Choroid plexus epithelial cell (primary cell): ENCODE measurements around the gene C14orf132.
"Not testable (repeated sequence)": the region's sequence is repeated elsewhere in the genome, so short reads cannot be mapped to it uniquely, and the experiment has no call there.

ENCODE experiments used
- DNase-seq: peaks from one replicate; pipeline ENCODE4 v3.0.0-alpha.2; 2010; ENCODE audit warnings: low read depth
- H3K4me3 ChIP-seq: 2 replicates; pipeline ENCODE4 v1.5.1; 2011; ENCODE audit warnings: low read depth, mild to moderate bottlenecking, control low read depth, low read length, moderate library complexity
- CTCF ChIP-seq: conservative IDR thresholded peaks from 2 replicates; pipeline ENCODE4 v1.5.1; 2011; ENCODE audit warnings: low read depth, mild to moderate bottlenecking, control low read depth, inconsistent platforms, low read length, moderate library complexity

C14orf132 gene

DNA sequence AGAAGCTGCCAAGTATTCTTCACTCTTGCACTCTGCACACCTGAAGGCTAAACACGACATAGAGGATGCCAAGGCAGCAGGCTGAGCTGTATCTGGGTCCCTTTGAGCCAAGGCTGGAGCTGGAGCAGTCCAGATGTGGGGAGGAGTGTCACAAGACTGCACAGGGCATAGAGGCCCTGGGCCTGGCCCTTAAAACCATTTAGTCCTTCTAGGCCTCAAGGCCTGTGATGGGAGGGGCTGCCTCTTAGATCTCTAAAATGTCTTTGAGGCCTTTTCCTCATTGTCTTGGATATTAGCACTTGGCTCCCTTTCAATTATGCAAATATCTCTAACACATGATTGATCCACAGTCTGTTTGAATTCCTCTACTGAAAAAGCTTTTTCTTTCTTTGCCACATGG is 28.0 kb upstream of the C14orf132 start:
- no peak for TF ChIP-seq CTCF
- no peak overlapping the region for H3K4me3 ChIP-seq
- no peak for DNase-seq

DNA sequence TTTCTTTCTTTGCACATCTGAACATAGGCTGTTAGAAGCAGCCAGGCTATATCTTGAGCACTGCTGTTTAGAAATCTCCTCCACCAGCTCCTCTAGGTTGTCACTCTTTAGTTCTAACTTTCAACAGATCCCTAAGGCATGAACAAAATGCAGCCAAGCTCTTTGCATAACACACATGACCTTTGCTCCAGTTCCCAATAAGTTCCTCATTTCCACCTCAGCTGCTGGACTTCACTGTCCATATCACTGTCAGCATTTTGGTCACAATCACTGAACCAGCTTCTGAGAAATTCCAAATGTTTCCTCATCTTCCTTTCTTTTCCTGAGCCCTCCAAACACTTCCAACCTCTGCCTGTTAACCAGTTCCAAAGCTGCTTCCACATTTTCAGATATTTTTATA is 27.6 kb upstream of the C14orf132 start:
- no peak for DNase-seq
- no peak overlapping the region for H3K4me3 ChIP-seq
- no peak for TF ChIP-seq CTCF

GRCh38 chr14:96012757-96013156 is 26.4 kb upstream of the C14orf132 start:
- not testable (repeated sequence) for H3K4me3 ChIP-seq, DNase-seq

- no peak overlapping the region for H3K4me3 ChIP-seq
- no peak for TF ChIP-seq CTCF
- DNase-seq, result no peak
These were observed 25.0 kb upstream of the C14orf132 start for GRCh38 chr14:96014176-96014575.

DNA sequence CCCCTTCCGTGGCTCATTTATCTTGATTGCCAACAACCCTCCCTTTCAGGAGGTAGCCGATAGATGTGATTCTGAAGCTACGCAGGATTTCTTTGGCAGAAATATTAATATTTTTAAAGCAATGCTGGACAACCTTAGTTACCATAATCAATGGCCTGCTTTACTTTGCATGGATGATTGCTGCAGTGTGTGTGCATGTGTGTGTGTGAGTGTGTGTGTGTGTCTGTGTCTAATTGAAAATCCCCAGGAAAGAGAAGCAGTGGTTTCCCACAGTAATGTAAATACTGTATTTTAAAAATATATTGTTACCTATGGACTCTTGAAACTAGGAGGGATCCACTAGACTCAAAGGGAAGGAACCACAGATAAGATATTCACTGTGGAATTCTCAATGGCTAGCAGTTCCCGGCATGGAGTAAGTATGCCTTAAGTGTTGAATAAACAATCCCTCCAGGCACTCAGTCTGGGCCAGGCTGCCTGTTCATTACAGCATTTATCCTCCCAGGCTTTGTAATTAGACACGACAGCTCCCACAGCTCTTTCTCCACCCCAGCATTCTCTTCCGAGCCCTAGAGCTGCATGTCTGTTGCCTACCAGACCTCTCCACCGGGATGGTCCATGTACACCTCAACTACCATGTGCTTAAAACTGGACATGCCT is 22.5 kb upstream of the C14orf132 start:
- TF ChIP-seq CTCF, result no peak
- H3K4me3 ChIP-seq, result no peak overlapping the region
- no peak for DNase-seq

- no peak for TF ChIP-seq CTCF
- DNase-seq, result no peak
- H3K4me3 ChIP-seq, result no peak overlapping the region
These were observed 21.3 kb upstream of the C14orf132 start for GRCh38 chr14:96017882-96018281.

- no peak overlapping the region for H3K4me3 ChIP-seq
- no peak for TF ChIP-seq CTCF
- no peak for DNase-seq
These were observed 11.5 kb upstream of the C14orf132 start for GRCh38 chr14:96027431-96028355.
